Activated CD4-positive, CD25-positive, alpha-beta regulatory T cell treated with anti-CD3 and anti-CD28 coated beads, Interleukin-2, amount 50 U/mL, for 24 hours (primary cell): Measurements from ENCODE around the gene CPEB1.
"Not testable (repeated sequence)": the region's sequence is repeated elsewhere in the genome, so short reads cannot be mapped to it uniquely, and the experiment has no call there.

Source experiments
- ATAC-seq, 2 donors: fragments of 150-1000 bp; cut with Tn5 transposase; one replicate each; pipeline ENCODE4 v1.10.0; 2021; ENCODE audit warnings: mild to moderate bottlenecking in 1 of 2, moderate library complexity in 1 of 2

Gene CPEB1

GRCh38 chr15:82649226-82649999 is 2.2 kb upstream of the CPEB1 start:
- no peak for ATAC-seq

- ATAC-seq = no peak
Measured at GRCh38 chr15:82648257-82649103, 1.3 kb upstream of the CPEB1 start.

GRCh38 chr15:82647835-82648256 is 683 bp upstream of the CPEB1 start:
- peak; percentile 69 for ATAC-seq

GRCh38 chr15:82646250-82647044 is 716 bp downstream of the CPEB1 start:
- ATAC-seq = no peak

- not testable (repeated sequence) for ATAC-seq
Measured at GRCh38 chr15:82644967-82645852, 2.0 kb downstream of the CPEB1 start.

- no peak for ATAC-seq
Measured at GRCh38 chr15:82643992-82644391, 3.2 kb downstream of the CPEB1 start.

GRCh38 chr15:82642656-82643055 is 4.5 kb downstream of the CPEB1 start:
- ATAC-seq = no peak

GRCh38 chr15:82641129-82641798 is 5.9 kb downstream of the CPEB1 start:
- ATAC-seq = no peak

- no peak for ATAC-seq
Measured at GRCh38 chr15:82640672-82641071, 6.5 kb downstream of the CPEB1 start.

- ATAC-seq = no peak
Measured at GRCh38 chr15:82635798-82636197, 11.4 kb downstream of the CPEB1 start.

- no peak for ATAC-seq
Measured at GRCh38 chr15:82630033-82630432, 17.1 kb downstream of the CPEB1 start.

- no peak for ATAC-seq
Measured at GRCh38 chr15:82625136-82625535, 22.0 kb downstream of the CPEB1 start.

- no peak for ATAC-seq
Measured at GRCh38 chr15:82624438-82624837, 22.7 kb downstream of the CPEB1 start.

- ATAC-seq = no peak
Measured at GRCh38 chr15:82624008-82624407, 23.2 kb downstream of the CPEB1 start.

- no peak for ATAC-seq
Measured at GRCh38 chr15:82621970-82622369, 25.2 kb downstream of the CPEB1 start.

- no peak for ATAC-seq
Measured at GRCh38 chr15:82613747-82614146, 33.4 kb downstream of the CPEB1 start.

- no peak for ATAC-seq
Measured at GRCh38 chr15:82611348-82611747, 35.8 kb downstream of the CPEB1 start.

- no peak for ATAC-seq
Measured at GRCh38 chr15:82602195-82602594, 45.0 kb downstream of the CPEB1 start.

GRCh38 chr15:82599862-82600261 is 47.3 kb downstream of the CPEB1 start:
- ATAC-seq = no peak

GRCh38 chr15:82597815-82598214 is 49.3 kb downstream of the CPEB1 start:
- no peak for ATAC-seq

GRCh38 chr15:82595766-82596165 is 51.4 kb downstream of the CPEB1 start:
- ATAC-seq = no peak
